CD4-positive, alpha-beta T cell (primary cell): ENCODE measurements around the gene DPH5. TPM values are rescaled to one million over a fixed set of nuclear protein-coding genes. Genes with fewer than 3 reads are reported as not detected.
"Not testable (repeated sequence)": the region's sequence is repeated elsewhere in the genome, so short reads cannot be mapped to it uniquely, and the experiment has no call there.

Experiments
- ATAC-seq: fragments of 200-7000 bp; cut with Tn5 transposase; one replicate; pipeline ENCODE4 v1.10.0; 2022; ENCODE audit warnings: mild to moderate bottlenecking; ENCODE audit not compliant: poor library complexity
- CTCF ChIA-PET: fragments of 350-600 bp; sonication (Branson Sonifier 250); formaldehyde crosslinking; loops from one replicate; lab custom pipeline; 2021; ENCODE audit warnings: antibody characterized with exemption, inconsistent platforms; lab: Charles Lee
- POLR2A ChIA-PET: fragments of 350-600 bp; sonication (Branson Sonifier 250); formaldehyde crosslinking; loops from one replicate; lab custom pipeline; 2021; ENCODE audit warnings: antibody characterized with exemption, inconsistent platforms; lab: Charles Lee
- DNase-seq, 14 experiments: peaks; one replicate each; pipeline ENCODE4 v3.0.0-alpha.2; 2013 to 2020; ENCODE audit warnings: mixed read lengths in 2 of 14
- H3K27ac ChIP-seq, 2 donors: one replicate each; pipeline versions ENCODE4 v1.5.1 to v1.7.0; 2013; ENCODE audit warnings: low read length in 2 of 2, low read depth in 1 of 2, mild to moderate bottlenecking in 1 of 2
- H3K27me3 ChIP-seq, 2 experiments: 1 replicate in 1 of 2; 2 replicates in 1 of 2; pipeline versions ENCODE4 v1.6.1 to v1.7.0; 2013; ENCODE audit warnings: low read length in 2 of 2, control low read depth in 1 of 2, mild to moderate bottlenecking in 1 of 2, moderate library complexity in 1 of 2; ENCODE audit not compliant: insufficient read depth in 2 of 2, control insufficient read depth in 1 of 2
- H3K36me3 ChIP-seq: one replicate; pipeline ENCODE4 v1.6.1; 2013; ENCODE audit warnings: low read length, control low read depth; ENCODE audit not compliant: insufficient read depth
- H3K4me1 ChIP-seq: one replicate; pipeline ENCODE4 v1.6.1; 2013; ENCODE audit warnings: low read length, control low read depth; ENCODE audit not compliant: insufficient read depth
- H3K4me3 ChIP-seq: one replicate; pipeline ENCODE4 v1.5.1; 2013; ENCODE audit warnings: mild to moderate bottlenecking, low read length, moderate library complexity
- H3K9me3 ChIP-seq, 2 experiments: 1 replicate in 1 of 2; 2 replicates in 1 of 2; pipeline versions ENCODE4 v1.6.1 to v1.7.0; 2013; ENCODE audit warnings: low read length in 2 of 2, mild to moderate bottlenecking in 2 of 2, control low read depth in 1 of 2, moderate library complexity in 1 of 2; ENCODE audit not compliant: control insufficient read depth in 1 of 2, insufficient read depth in 1 of 2
- H3K27ac Mint-ChIP-seq: one replicate; pipeline ENCODE4 v1.8.0; 2020; ENCODE audit warnings: mixed read lengths
- H3K27me3 Mint-ChIP-seq: one replicate; pipeline ENCODE4 v1.8.0; 2021; ENCODE audit warnings: mixed read lengths
- H3K36me3 Mint-ChIP-seq: one replicate; pipeline ENCODE4 v1.8.0; 2021; ENCODE audit warnings: low read depth, mixed read lengths
- H3K4me1 Mint-ChIP-seq: one replicate; pipeline ENCODE4 v1.8.0; 2021; ENCODE audit warnings: low read depth, mixed read lengths
- H3K4me3 Mint-ChIP-seq: one replicate; pipeline ENCODE4 v1.8.0; 2020; ENCODE audit warnings: mild to moderate bottlenecking, mixed read lengths
- H3K9me3 Mint-ChIP-seq: one replicate; pipeline ENCODE4 v1.8.0; 2020; ENCODE audit warnings: mixed read lengths
- CTCF ChIP-seq: fragments of 200-600 bp; IDR thresholded peaks from one replicate; pipeline ENCODE4 v1.8.0; 2022; ENCODE audit warnings: antibody characterized with exemption, mild to moderate bottlenecking
- intact Hi-C, 2 experiments: fragments of 100-400 bp; cut with DNase I in 1 of 2; cut with micrococcal nuclease in 1 of 2; formaldehyde crosslinking; loops; one replicate each; pipeline versions ENCODE4 v1.15.1 to v1.9.0; 2023 to 2025; cut with DNase I, micrococcal nuclease
- total RNA-seq, 174 experiments: library from RNA in 2 of 174; stranded (reverse) in 2 of 174; gene quantifications; one replicate each; pipeline ENCODE4 v1.2.3 and lab custom pipeline; 2021 to 2026

Gene DPH5
- total RNA-seq, 2 experiments from 2014 or later = 31.3 to 35.4 TPM

- CTCF ChIA-PET = interaction anchor here (1.3 kb wide), 1 partner anchor 23 kb away, joined by 3 read pairs; no protein-coding TSS in a partner anchor
- Mint-ChIP-seq H3K4me1 (peaks cover 81% of the 10 kb centered on the region), H3K36me3 (peaks cover 86% of the 10 kb centered on the region), H3K9me3 (peaks cover 30% of the 10 kb centered on the region), H3K27ac (peak overlapping the region; percentile 96), H3K27me3 (no peaks in the 10 kb centered on the region), H3K4me3 (no peak overlapping the region)
- H3K9me3 ChIP-seq = peaks cover 13 to 36% of the 10 kb centered on the region in 2 experiments
- DNase-seq (no peak), ATAC-seq (no peak)
- no peaks in the 10 kb centered on the region for H3K27me3 ChIP-seq
- H3K36me3 ChIP-seq = peaks cover 26% of the 10 kb centered on the region
- intact Hi-C loops = loop anchor here in 1 of 2 experiments (1.0 kb wide), 1 partner anchor 14 kb away; no protein-coding TSS in a partner anchor
- H3K4me3 ChIP-seq = no peak overlapping the region
- POLR2A ChIA-PET = interaction anchor here (0.9 to 4.3 kb wide), 4 partner anchors 10 to 23 kb away, joined by 3 to 50 read pairs (median 10); no protein-coding TSS in a partner anchor
- H3K4me1 ChIP-seq = peaks cover 27% of the 10 kb centered on the region
- no peak for TF ChIP-seq CTCF
- no peak overlapping the region for H3K27ac ChIP-seq
Measured at GRCh38 chr1:100950781-100951180, 74.8 kb downstream of the DPH5 start.

GRCh38 chr1:100950337-100950736, 75.2 kb downstream of the DPH5 start:
- Mint-ChIP-seq H3K27ac (peak overlapping the region; percentile 96), H3K9me3 (peaks cover 30% of the 10 kb centered on the region), H3K27me3 (no peaks in the 10 kb centered on the region), H3K4me3 (no peak overlapping the region), H3K36me3 (peaks cover 88% of the 10 kb centered on the region), H3K4me1 (peaks cover 83% of the 10 kb centered on the region)
- DNase-seq = no peak
- H3K27me3 ChIP-seq = no peaks in the 10 kb centered on the region
- POLR2A ChIA-PET = interaction anchor here (0.9 to 4.3 kb wide), 6 partner anchors 9 to 338 kb away, joined by 3 to 50 read pairs (median 4); no protein-coding TSS in a partner anchor
- CTCF ChIA-PET = interaction anchor here (1.3 kb wide), 1 partner anchor 23 kb away, joined by 3 read pairs; no protein-coding TSS in a partner anchor
- no peak overlapping the region for H3K4me3 ChIP-seq
- H3K36me3 ChIP-seq = peaks cover 26% of the 10 kb centered on the region
- no peak for TF ChIP-seq CTCF
- peaks cover 27% of the 10 kb centered on the region for H3K4me1 ChIP-seq
- H3K9me3 ChIP-seq = peaks cover 13 to 36% of the 10 kb centered on the region in 2 experiments
- H3K27ac ChIP-seq = no peak overlapping the region
- intact Hi-C loops = loop anchor here in 1 of 2 experiments (1.0 kb wide), 1 partner anchor 14 kb away; no protein-coding TSS in a partner anchor
- no peak for ATAC-seq

DNA sequence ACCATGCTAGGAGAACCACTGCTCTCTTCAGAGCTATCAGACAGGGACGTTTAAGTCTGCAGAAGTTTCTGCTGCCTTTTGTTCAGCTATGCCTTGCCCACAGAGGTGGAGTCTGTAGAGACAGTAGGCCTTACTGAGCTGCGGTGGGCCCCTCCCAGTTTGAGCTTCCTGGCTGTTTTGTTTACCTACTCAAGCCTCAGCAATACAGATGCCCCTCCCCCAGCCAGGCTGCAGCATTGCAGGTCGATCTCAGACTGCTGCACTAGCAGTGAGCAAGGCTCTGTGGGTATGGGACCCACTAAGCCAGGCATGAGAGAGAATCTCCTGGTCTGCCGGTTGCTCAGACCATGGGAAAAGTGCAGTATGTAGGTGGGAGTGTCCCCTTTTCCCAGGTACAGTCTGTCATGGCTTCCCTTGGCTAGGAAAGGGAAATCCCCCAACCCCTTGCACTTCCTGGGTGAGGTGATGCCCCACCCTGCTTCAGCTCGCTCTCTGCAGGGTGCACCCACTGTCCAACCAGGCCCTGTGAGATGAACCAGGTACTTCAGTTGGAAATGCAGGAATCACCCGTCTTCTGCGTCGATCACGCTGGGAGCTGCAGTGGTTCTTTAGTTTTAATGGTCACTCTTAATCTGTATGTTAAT, 75.9 kb downstream of the DPH5 start:
- CTCF ChIA-PET = interaction anchor here (1.4 kb wide), 1 partner anchor 289 kb away, joined by 5 read pairs; no protein-coding TSS in a partner anchor
- Histone ChIP-seq H3K4me1 (peaks cover 27% of the 10 kb centered on the region), H3K9me3 (peaks cover 13 to 36% of the 10 kb centered on the region in 2 experiments), H3K36me3 (peaks cover 26% of the 10 kb centered on the region), H3K27ac (peak overlapping the region in 1 of 2 donors; percentile 43)
- H3K9me3 Mint-ChIP-seq = peaks cover 30% of the 10 kb centered on the region
- H3K27ac Mint-ChIP-seq = peak overlapping the region; percentile 96
- DNase-seq (peak; percentile 61 to 90 (median 78)), ATAC-seq (peak; percentile 98)
- H3K4me1 Mint-ChIP-seq = peaks cover 83% of the 10 kb centered on the region
- not testable (repeated sequence) for H3K27me3 Mint-ChIP-seq, H3K4me3 ChIP-seq, H3K27me3 ChIP-seq
- intact Hi-C loops = loop anchor here (1.0 to 2.0 kb wide), 3 partner anchors 15 to 22 kb away; no protein-coding TSS in a partner anchor
- POLR2A ChIA-PET = interaction anchor here (0.5 to 4.3 kb wide), 14 partner anchors 9 to 339 kb away, joined by 3 to 50 read pairs (median 4); partner anchors contain the start of gene S1PR1
- H3K36me3 Mint-ChIP-seq = peaks cover 93% of the 10 kb centered on the region
- peak overlapping the region; percentile 73 for H3K4me3 Mint-ChIP-seq

GRCh38 chr1:100948721-100949405, 76.7 kb downstream of the DPH5 start:
- peak overlapping the region; percentile 36 to 43 for H3K27ac ChIP-seq
- Mint-ChIP-seq H3K4me1 (peaks cover 76% of the 10 kb centered on the region), H3K36me3 (peaks cover 97% of the 10 kb centered on the region), H3K27ac (peak overlapping the region; percentile 96), H3K9me3 (peaks cover 30% of the 10 kb centered on the region), H3K4me3 (peak overlapping the region; percentile 73)
- ChIA-PET POLR2A (interaction anchor here (0.6 to 4.3 kb wide), 13 partner anchors 8 to 339 kb away, joined by 3 to 50 read pairs (median 4); partner anchors contain the start of gene S1PR1), CTCF (interaction anchor here (0.6 to 1.4 kb wide), 2 partner anchors 288 to 290 kb away, joined by 4 to 5 read pairs; partner anchors contain the start of gene S1PR1)
- H3K4me3 ChIP-seq, H3K27me3 ChIP-seq, H3K27me3 Mint-ChIP-seq, DNase-seq, ATAC-seq: not testable (repeated sequence)
- intact Hi-C loops = loop anchor here (1.0 to 2.0 kb wide), 2 partner anchors 14 to 22 kb away; no protein-coding TSS in a partner anchor
- peaks cover 27% of the 10 kb centered on the region for H3K4me1 ChIP-seq
- peaks cover 18 to 36% of the 10 kb centered on the region in 2 experiments for H3K9me3 ChIP-seq
- peaks cover 26% of the 10 kb centered on the region for H3K36me3 ChIP-seq

GRCh38 chr1:100947816-100948215, 77.8 kb downstream of the DPH5 start:
- Mint-ChIP-seq H3K27ac (peak overlapping the region; percentile 63), H3K9me3 (peaks cover 30% of the 10 kb centered on the region), H3K36me3 (peaks cover 97% of the 10 kb centered on the region), H3K4me1 (peaks cover 75% of the 10 kb centered on the region)
- DNase-seq, H3K4me3 Mint-ChIP-seq, H3K27ac ChIP-seq, CTCF ChIA-PET, H3K27me3 ChIP-seq, H3K4me3 ChIP-seq, H3K27me3 Mint-ChIP-seq, ATAC-seq: not testable (repeated sequence)
- POLR2A ChIA-PET = interaction anchor here (2.3 to 4.3 kb wide), 2 partner anchors 21 to 289 kb away, joined by 18 to 50 read pairs; partner anchors contain the start of gene S1PR1
- H3K4me1 ChIP-seq = peaks cover 34% of the 10 kb centered on the region
- peaks cover 19 to 30% of the 10 kb centered on the region in 2 experiments for H3K9me3 ChIP-seq
- peaks cover 28% of the 10 kb centered on the region for H3K36me3 ChIP-seq
- intact Hi-C loops = loop anchor here in 1 of 2 experiments (2.0 kb wide), 1 partner anchor 13 kb away; no protein-coding TSS in a partner anchor
